Spleen (tissue), 7 donors: Measurements from ENCODE around the gene FAM234B.

Source experiments
- POLR2AphosphoS5 ChIP-seq, 3 donors: sonication (generic); formaldehyde crosslinking; IDR thresholded peaks; one replicate each; pipeline ENCODE4 v1.5.1; 2017; ENCODE audit warnings: antibody characterized with exemption in 3 of 3
- TF ChIP-seq, protein P1 (sequence below), 11 experiments: fragments of 200-600 bp in 7 of 11; fragments of 450-650 bp in 4 of 11; sonication (generic) in 4 of 11; IDR thresholded peaks in 8 of 11; conservative IDR thresholded peaks in 3 of 11; 1 replicate in 7 of 11; 2 replicates in 4 of 11; pipeline versions ENCODE4 v1.4.0 to v1.8.0; 2016 to 2021; ENCODE audit warnings: antibody characterized with exemption in 11 of 11, inconsistent platforms in 4 of 11, mild to moderate bottlenecking in 1 of 11
- donor health status: DM: no; HTN: no; CAD: no; lungs with moderate emphysema.
- donor health status: DM: no; HTN: no; CAD: no.
- donor health status: DM: no; HTN: no; CAD: no.

DNA sequence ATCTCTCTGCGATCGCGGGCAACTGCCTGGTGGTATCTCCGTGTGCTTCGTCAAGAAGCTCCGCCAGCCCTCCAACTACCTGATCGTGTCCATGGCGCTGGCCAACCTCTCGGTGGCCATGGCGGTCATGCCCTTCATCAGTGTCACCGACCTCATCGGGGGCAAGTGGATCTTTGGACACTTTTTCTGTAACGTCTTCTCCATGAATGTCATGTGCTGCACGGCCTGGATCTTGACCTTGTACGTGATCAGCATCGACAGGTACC lies 42.5 kb upstream of the FAM234B start:
- TF ChIP-seq, protein P1, sequence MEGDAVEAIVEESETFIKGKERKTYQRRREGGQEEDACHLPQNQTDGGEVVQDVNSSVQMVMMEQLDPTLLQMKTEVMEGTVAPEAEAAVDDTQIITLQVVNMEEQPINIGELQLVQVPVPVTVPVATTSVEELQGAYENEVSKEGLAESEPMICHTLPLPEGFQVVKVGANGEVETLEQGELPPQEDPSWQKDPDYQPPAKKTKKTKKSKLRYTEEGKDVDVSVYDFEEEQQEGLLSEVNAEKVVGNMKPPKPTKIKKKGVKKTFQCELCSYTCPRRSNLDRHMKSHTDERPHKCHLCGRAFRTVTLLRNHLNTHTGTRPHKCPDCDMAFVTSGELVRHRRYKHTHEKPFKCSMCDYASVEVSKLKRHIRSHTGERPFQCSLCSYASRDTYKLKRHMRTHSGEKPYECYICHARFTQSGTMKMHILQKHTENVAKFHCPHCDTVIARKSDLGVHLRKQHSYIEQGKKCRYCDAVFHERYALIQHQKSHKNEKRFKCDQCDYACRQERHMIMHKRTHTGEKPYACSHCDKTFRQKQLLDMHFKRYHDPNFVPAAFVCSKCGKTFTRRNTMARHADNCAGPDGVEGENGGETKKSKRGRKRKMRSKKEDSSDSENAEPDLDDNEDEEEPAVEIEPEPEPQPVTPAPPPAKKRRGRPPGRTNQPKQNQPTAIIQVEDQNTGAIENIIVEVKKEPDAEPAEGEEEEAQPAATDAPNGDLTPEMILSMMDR (IDR thresholded peaks at IDR 0.05 in 8 of 11, conservative IDR thresholded peaks at IDR 0.05 in 3 of 11): no peak
- no peak for TF ChIP-seq POLR2AphosphoS5 (IDR thresholded peaks at IDR 0.05)
